ENCODE data around the gene RIN2.

RIN2 gene

DNA sequence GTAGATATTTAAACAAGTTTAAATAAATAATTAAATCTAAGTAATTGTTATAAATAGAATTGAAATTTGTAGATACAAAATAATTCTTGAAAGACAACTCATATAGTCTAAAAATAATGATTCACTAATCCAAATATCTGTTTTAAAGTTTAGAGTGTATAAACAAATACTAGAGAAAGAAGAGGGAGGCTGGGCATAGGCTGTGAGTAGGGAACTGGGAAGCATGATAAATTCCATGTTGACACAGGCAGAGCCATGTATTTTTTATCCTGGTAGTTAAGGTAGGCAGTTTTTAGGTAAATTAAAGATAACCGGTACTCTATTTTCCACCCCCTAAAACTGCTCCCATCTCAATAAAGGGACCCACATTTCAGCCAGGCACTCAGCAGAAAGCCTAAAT, 11.7 kb upstream of the RIN2 start:
- ATAC-seq: no peak
- TF ChIP-seq TOX (CRISPR knock-in tag; IDR thresholded peaks at IDR 0.05; ENCODE audit: borderline replicate concordance): no peak
- TF ChIP-seq, protein P1, sequence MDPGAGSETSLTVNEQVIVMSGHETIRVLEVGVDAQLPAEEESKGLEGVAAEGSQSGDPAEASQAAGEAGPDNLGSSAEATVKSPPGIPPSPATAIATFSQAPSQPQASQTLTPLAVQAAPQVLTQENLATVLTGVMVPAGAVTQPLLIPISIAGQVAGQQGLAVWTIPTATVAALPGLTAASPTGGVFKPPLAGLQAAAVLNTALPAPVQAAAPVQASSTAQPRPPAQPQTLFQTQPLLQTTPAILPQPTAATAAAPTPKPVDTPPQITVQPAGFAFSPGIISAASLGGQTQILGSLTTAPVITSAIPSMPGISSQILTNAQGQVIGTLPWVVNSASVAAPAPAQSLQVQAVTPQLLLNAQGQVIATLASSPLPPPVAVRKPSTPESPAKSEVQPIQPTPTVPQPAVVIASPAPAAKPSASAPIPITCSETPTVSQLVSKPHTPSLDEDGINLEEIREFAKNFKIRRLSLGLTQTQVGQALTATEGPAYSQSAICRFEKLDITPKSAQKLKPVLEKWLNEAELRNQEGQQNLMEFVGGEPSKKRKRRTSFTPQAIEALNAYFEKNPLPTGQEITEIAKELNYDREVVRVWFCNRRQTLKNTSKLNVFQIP (CRISPR knock-in tag; IDR thresholded peaks at IDR 0.05; ENCODE audit: borderline replicate concordance, low read depth): no peak
- TF ChIP-seq, protein P2, sequence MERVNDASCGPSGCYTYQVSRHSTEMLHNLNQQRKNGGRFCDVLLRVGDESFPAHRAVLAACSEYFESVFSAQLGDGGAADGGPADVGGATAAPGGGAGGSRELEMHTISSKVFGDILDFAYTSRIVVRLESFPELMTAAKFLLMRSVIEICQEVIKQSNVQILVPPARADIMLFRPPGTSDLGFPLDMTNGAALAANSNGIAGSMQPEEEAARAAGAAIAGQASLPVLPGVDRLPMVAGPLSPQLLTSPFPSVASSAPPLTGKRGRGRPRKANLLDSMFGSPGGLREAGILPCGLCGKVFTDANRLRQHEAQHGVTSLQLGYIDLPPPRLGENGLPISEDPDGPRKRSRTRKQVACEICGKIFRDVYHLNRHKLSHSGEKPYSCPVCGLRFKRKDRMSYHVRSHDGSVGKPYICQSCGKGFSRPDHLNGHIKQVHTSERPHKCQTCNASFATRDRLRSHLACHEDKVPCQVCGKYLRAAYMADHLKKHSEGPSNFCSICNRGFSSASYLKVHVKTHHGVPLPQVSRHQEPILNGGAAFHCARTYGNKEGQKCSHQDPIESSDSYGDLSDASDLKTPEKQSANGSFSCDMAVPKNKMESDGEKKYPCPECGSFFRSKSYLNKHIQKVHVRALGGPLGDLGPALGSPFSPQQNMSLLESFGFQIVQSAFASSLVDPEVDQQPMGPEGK (CRISPR knock-in tag; IDR thresholded peaks at IDR 0.05; ENCODE audit: borderline replicate concordance): no peak
- TF ChIP-seq ZFP30 (CRISPR knock-in tag; IDR thresholded peaks at IDR 0.05): no peak
- TF ChIP-seq CSDC2 (CRISPR knock-in tag; IDR thresholded peaks at IDR 0.05): no peak
- TF ChIP-seq ARNTL (CRISPR knock-in tag; IDR thresholded peaks at IDR 0.05; ENCODE audit: borderline replicate concordance, low read depth): no peak
- TF ChIP-seq, protein P3, sequence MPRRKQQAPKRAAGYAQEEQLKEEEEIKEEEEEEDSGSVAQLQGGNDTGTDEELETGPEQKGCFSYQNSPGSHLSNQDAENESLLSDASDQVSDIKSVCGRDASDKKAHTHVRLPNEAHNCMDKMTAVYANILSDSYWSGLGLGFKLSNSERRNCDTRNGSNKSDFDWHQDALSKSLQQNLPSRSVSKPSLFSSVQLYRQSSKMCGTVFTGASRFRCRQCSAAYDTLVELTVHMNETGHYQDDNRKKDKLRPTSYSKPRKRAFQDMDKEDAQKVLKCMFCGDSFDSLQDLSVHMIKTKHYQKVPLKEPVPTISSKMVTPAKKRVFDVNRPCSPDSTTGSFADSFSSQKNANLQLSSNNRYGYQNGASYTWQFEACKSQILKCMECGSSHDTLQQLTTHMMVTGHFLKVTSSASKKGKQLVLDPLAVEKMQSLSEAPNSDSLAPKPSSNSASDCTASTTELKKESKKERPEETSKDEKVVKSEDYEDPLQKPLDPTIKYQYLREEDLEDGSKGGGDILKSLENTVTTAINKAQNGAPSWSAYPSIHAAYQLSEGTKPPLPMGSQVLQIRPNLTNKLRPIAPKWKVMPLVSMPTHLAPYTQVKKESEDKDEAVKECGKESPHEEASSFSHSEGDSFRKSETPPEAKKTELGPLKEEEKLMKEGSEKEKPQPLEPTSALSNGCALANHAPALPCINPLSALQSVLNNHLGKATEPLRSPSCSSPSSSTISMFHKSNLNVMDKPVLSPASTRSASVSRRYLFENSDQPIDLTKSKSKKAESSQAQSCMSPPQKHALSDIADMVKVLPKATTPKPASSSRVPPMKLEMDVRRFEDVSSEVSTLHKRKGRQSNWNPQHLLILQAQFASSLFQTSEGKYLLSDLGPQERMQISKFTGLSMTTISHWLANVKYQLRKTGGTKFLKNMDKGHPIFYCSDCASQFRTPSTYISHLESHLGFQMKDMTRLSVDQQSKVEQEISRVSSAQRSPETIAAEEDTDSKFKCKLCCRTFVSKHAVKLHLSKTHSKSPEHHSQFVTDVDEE (CRISPR knock-in tag; IDR thresholded peaks at IDR 0.05): no peak
- TF ChIP-seq SNAI2 (CRISPR knock-in tag; IDR thresholded peaks at IDR 0.05): no peak

DNA sequence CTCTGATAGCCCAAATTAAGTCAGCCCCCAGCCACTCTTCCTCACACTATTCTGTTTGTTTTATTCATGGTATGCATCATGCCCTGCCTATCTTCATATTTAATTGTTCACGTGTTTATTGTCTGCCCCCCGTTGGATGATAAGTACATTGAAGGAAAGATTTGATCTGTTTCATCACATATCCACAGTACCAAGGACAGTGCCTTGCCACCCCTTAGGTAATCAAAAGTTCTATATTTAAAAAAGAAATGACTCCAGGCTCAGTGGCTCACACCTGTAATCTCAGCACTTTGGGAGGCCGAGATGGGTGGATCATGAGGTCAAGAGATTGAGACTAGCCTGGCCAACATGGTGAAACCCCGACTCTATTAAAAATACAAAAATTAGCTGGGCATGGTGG, 10.2 kb upstream of the RIN2 start:
- no peak for TF ChIP-seq ZC3H10 (CRISPR knock-in tag; IDR thresholded peaks at IDR 0.05)
- TF ChIP-seq ESRRG (CRISPR knock-in tag; IDR thresholded peaks at IDR 0.05): no peak
- no peak for TF ChIP-seq ARNTL (CRISPR knock-in tag; IDR thresholded peaks at IDR 0.05; ENCODE audit: borderline replicate concordance, low read depth)
- TF ChIP-seq ZNF8 (CRISPR knock-in tag; IDR thresholded peaks at IDR 0.05): no peak
- ATAC-seq: no peak

DNA sequence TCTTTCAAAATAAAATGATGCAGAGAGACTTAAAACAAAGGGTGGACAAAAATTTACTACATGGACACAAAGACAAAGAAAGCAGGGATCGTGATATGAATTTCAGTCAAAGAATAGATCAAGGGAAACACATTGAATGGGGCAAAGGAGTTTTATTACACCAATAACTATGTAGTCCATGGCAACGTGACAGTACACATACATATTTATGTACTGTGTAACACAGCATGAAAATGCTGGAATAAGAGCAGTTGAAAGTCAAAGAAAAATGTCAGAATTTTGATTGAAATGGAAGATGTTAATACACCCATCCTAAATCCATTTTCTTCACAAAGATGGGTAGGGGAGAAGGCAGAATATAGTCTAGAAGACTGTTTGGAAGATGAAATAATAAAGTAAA, 9.4 kb upstream of the RIN2 start:
- TF ChIP-seq, protein P4, sequence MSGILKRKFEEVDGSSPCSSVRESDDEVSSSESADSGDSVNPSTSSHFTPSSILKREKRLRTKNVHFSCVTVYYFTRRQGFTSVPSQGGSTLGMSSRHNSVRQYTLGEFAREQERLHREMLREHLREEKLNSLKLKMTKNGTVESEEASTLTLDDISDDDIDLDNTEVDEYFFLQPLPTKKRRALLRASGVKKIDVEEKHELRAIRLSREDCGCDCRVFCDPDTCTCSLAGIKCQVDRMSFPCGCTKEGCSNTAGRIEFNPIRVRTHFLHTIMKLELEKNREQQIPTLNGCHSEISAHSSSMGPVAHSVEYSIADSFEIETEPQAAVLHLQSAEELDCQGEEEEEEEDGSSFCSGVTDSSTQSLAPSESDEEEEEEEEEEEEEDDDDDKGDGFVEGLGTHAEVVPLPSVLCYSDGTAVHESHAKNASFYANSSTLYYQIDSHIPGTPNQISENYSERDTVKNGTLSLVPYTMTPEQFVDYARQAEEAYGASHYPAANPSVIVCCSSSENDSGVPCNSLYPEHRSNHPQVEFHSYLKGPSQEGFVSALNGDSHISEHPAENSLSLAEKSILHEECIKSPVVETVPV (CRISPR knock-in tag; IDR thresholded peaks at IDR 0.05): no peak
- TF ChIP-seq ISL1 (CRISPR knock-in tag; IDR thresholded peaks at IDR 0.05) (no peak), OSR1 (CRISPR knock-in tag; IDR thresholded peaks at IDR 0.05) (no peak), ZNF8 (CRISPR knock-in tag; IDR thresholded peaks at IDR 0.05) (no peak), ZFP30 (CRISPR knock-in tag; IDR thresholded peaks at IDR 0.05) (no peak), TCF4 (CRISPR knock-in tag; IDR thresholded peaks at IDR 0.05; ENCODE audit: borderline replicate concordance) (no peak)
- TF ChIP-seq, protein P5, sequence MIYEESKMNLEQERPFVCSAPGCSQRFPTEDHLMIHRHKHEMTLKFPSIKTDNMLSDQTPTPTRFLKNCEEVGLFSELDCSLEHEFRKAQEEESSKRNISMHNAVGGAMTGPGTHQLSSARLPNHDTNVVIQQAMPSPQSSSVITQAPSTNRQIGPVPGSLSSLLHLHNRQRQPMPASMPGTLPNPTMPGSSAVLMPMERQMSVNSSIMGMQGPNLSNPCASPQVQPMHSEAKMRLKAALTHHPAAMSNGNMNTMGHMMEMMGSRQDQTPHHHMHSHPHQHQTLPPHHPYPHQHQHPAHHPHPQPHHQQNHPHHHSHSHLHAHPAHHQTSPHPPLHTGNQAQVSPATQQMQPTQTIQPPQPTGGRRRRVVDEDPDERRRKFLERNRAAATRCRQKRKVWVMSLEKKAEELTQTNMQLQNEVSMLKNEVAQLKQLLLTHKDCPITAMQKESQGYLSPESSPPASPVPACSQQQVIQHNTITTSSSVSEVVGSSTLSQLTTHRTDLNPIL (CRISPR knock-in tag; IDR thresholded peaks at IDR 0.05; ENCODE audit: low read depth): no peak
- no peak for ATAC-seq

DNA sequence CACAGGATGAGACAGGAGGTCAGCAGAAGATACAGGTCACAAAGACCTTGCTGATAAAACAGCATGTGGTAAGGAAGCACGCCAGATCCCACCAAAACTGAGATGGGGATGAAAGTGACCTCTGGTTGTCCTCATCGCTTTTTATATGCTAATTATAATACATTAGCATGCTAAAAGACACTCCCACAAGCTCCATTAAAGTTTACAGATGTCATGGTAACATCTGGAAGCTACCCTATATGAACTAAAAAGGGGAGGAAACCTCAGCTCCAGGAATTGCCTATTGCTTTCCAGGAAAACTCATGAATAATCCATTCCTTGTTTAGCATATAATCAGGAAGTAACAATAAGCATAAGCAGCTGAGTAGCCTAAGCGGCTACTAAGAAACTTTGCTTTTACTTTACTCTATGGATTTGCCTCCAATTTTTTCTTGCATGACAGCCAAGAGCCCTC, 8.4 kb upstream of the RIN2 start:
- ATAC-seq: no peak
- no peak for TF ChIP-seq CSDC2 (CRISPR knock-in tag; IDR thresholded peaks at IDR 0.05)
- TF ChIP-seq, protein P3 (CRISPR knock-in tag; IDR thresholded peaks at IDR 0.05): no peak
- no peak for TF ChIP-seq ISL1 (CRISPR knock-in tag; IDR thresholded peaks at IDR 0.05)
- no peak for TF ChIP-seq TOX (CRISPR knock-in tag; IDR thresholded peaks at IDR 0.05; ENCODE audit: borderline replicate concordance)
- TF ChIP-seq ZFP30 (CRISPR knock-in tag; IDR thresholded peaks at IDR 0.05): no peak
- TF ChIP-seq ZNF565 (CRISPR knock-in tag; conservative IDR thresholded peaks at IDR 0.05; ENCODE audit: low read depth): no peak
- no peak for TF ChIP-seq ZFP3 (CRISPR knock-in tag; IDR thresholded peaks at IDR 0.05)
- TF ChIP-seq ZNF70 (CRISPR knock-in tag; IDR thresholded peaks at IDR 0.05): no peak
- no peak for TF ChIP-seq ZNF8 (CRISPR knock-in tag; IDR thresholded peaks at IDR 0.05)
- TF ChIP-seq, protein P4 (CRISPR knock-in tag; IDR thresholded peaks at IDR 0.05): no peak
- no peak for TF ChIP-seq BACH2 (CRISPR knock-in tag; IDR thresholded peaks at IDR 0.05; ENCODE audit: borderline replicate concordance)
- TF ChIP-seq, protein P2 (CRISPR knock-in tag; IDR thresholded peaks at IDR 0.05; ENCODE audit: borderline replicate concordance): no peak

Measured in SK-N-SH treated with all-trans-retinoic acid at 6 μM for 48 hours (cell line).